GM12874 (cell line): ENCODE results near the gene ERBB4.

ENCODE experiments used
- CTCF ChIP-seq: IDR thresholded peaks from 2 replicates; pipeline ENCODE4 v1.5.1; 2011; ENCODE audit warnings: low read depth, mild to moderate bottlenecking, control low read depth, low read length, moderate library complexity; ENCODE audit not compliant: insufficient read depth

ERBB4 gene

DNA sequence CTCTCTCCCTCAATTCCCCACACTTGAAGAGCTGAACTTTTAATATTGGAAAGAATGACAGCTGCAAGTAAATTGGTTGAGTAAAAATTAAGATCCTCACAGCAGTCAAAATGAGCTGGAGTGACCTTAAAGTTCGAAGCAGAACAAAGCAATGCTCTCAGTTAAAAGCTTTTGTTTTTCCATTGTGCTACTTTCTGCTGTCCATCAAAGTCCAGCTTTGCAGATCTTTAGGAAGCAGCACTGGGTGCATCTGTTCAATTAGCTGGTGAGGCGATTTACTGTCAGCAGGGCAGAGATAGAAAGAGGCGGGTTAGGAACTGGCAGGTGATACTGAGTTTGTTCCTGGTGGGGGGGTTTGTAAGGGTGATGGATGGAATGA, 1147.4 kb downstream of the ERBB4 start:
- no peak for TF ChIP-seq CTCF

DNA sequence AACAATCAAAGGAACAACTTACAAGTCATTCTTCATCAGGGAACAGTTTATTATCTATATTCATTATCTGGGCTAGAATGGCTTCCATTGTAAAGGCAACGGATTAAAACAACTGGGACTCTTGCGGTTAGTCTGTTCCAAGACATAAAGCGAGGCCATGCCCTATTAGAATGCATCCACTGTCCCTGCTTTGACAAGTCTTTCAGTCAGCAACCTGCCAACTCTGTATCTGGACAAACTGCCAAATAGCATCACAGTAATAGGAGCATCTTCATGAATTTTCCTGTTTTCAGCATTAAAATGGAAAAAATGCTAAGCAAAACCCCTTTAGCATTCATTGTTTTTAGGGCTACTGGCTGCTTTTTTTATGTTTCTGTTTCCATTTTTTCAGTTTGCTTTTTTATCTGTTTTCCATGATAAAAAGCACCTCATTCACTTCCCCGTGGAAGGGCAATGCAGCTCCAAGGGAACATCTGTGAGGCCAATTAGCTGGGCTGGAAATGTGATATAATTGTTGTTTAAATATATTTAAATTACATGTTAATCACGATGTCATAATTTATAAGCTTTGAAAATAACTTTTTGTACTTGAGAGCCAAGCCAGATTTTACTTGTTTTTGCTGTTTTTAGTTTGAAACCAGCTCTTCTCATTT, 1147.9 kb downstream of the ERBB4 start:
- TF ChIP-seq CTCF: no peak

- TF ChIP-seq CTCF: no peak
Observed at GRCh38 chr2:211387734-211388133, 1150.9 kb downstream of the ERBB4 start.

DNA sequence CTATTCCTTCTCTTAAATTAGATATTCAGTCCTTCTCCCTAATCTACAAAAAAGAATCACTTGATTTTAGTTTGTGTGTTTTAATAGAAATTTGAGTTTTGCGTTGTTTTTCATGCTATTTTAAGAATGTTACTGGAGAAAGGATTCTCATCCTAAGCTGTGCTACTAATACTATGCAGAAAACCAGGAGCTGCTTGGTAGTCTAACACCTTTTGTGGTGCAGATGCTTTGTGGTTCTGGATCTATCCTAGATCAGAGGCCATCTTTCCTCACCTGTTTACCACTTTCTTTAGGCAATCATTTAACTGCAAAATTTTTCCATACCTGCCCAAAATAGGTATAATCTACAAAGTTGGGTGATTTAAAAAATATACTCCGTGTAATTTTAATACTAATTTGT, 1158.6 kb downstream of the ERBB4 start:
- TF ChIP-seq CTCF: no peak

DNA sequence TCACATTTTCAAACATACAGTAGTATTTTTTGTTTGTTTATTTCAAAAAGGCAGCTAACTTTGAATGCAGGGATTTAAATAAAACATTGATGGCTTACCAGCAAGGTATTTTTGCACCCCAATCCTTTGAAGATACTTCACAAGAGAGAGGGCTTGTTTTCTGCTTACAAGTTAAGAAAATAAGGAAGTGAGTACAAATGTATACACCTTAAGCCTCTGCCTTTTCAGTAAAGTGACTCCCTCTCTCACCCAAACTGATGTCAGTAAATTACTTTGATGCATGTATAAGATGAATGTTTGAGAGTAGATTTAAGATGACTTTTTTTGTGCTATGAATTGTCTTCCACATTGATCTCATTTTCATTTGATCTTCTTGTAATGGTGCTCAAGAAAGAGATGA, 1162.2 kb downstream of the ERBB4 start:
- TF ChIP-seq CTCF: no peak

DNA sequence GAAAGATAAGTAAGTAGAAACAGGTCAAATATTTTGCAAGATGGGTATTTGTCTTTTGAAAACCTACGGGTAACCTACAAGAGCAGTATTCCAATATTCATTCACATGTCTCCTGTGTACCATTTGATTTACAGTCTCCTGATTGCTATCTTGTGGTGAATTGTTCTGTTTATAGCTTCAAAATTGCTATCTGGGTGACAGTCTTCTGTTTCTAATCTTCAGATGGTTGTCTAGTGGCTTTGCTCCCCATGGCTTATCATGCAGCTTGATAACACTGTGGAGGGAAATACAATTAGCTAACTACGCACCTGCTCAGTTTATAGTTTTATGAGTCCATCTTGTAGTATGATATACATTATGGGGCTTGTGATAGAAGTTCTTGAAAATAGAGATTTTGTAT, 1165.4 kb downstream of the ERBB4 start:
- TF ChIP-seq CTCF: no peak

GRCh38 chr2:211371465-211371864, 1167.1 kb downstream of the ERBB4 start:
- TF ChIP-seq CTCF: no peak
